ENCODE measurements around the gene FAM219A.

DNA sequence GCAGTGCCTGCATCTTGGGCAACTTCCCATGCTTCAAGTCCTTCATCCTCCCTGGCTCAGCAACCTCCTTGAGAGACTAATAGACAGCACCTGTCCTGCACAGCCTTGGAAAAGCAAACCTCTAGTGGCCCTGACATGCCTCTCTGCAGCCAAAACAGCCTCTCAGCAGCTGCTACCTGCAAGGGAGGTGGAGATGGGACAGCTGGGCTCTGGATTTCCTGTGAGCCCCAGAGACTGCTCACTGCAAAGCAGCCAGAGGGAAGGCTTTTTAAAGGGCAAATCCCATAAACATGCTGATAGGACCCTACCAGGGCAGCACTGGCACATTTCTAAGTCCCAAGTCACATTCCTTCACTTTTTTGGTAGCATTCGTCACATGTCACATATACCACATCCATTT is 50.2 kb downstream of the FAM219A start:
- no peak for TF ChIP-seq CTCF (IDR thresholded peaks at IDR 0.05; ENCODE audit: poor library complexity)
- TF ChIP-seq EZH2 (IDR thresholded peaks at IDR 0.05; ENCODE audit: borderline replicate concordance), result no peak

Data from hepatocyte (in vitro differentiated cells).